Measurements from ENCODE around the gene LCE5A. TPM values are rescaled to one million over a fixed set of nuclear protein-coding genes. Genes with fewer than 3 reads are reported as not detected.
"Not testable (repeated sequence)": the region's sequence is repeated elsewhere in the genome, so short reads cannot be mapped to it uniquely, and the experiment has no call there.

LCE5A gene
- total and polyA plus RNA-seq, 8 donors = not detected

- ATAC-seq = peak in 2 of 4 donors; percentile 51 to 67
- Histone ChIP-seq H3K9me3 (no peaks in the 10 kb centered on the region), H3K4me1 (no peaks in the 10 kb centered on the region), H3K27ac (no peak overlapping the region), H3K27me3 (no peaks in the 10 kb centered on the region), H3K4me3 (no peak overlapping the region), H3K36me3 (no peaks in the 10 kb centered on the region)
- DNase-seq = peak in 5 of 6 donors; percentile 16 to 72 (median 36)
- peak in 2 of 4 donors; percentile 20 to 21 for TF ChIP-seq CTCF (IDR thresholded peaks at IDR 0.05)
- intact Hi-C loops (cut with DNase I) = no loop called here
- FAIRE-seq = no peak
- WGBS, 2 donors = 40 to 43% methylated on average over 7 to 10 of the region's 10 CpGs
Observed at GRCh38 chr1:152479792-152480595, 30.6 kb upstream of the LCE5A start.

- 50 to 60% methylated on average over 8 of the region's 8 CpGs for WGBS, 2 donors
- Histone ChIP-seq H3K27ac (no peak overlapping the region), H3K27me3 (no peaks in the 10 kb centered on the region), H3K4me1 (no peaks in the 10 kb centered on the region), H3K9me3 (no peaks in the 10 kb centered on the region), H3K4me3 (no peak overlapping the region), H3K36me3 (no peaks in the 10 kb centered on the region)
- ATAC-seq (no peak), FAIRE-seq (no peak), DNase-seq (no peak)
- no peak for TF ChIP-seq CTCF (IDR thresholded peaks at IDR 0.05)
- intact Hi-C loops (cut with DNase I) = no loop called here
Observed at GRCh38 chr1:152481869-152482664, 28.5 kb upstream of the LCE5A start.

- no peak for FAIRE-seq
- TF ChIP-seq CTCF (IDR thresholded peaks at IDR 0.05) = no peak
- H3K4me1 ChIP-seq = no peaks in the 10 kb centered on the region
- DNase-seq = no peak
- H3K36me3 ChIP-seq = no peaks in the 10 kb centered on the region
- no peaks in the 10 kb centered on the region for H3K9me3 ChIP-seq
- no peaks in the 10 kb centered on the region for H3K27me3 ChIP-seq
- WGBS, 2 donors = 67 to 77% methylated on average over 3 of the region's 3 CpGs
- no peak overlapping the region for H3K27ac ChIP-seq
- no peak overlapping the region for H3K4me3 ChIP-seq
- no peak for ATAC-seq
- intact Hi-C loops (cut with DNase I) = no loop called here
Observed at GRCh38 chr1:152486400-152487006, 24.1 kb upstream of the LCE5A start.

- TF ChIP-seq CTCF (IDR thresholded peaks at IDR 0.05) = no peak
- DNase-seq (no peak), FAIRE-seq (no peak), ATAC-seq (no peak)
- no peaks in the 10 kb centered on the region for H3K4me1 ChIP-seq
- intact Hi-C loops (cut with DNase I) = no loop called here
- no peak overlapping the region for H3K27ac ChIP-seq
- H3K36me3 ChIP-seq = no peaks in the 10 kb centered on the region
- WGBS, 2 donors = 62 to 68% methylated on average over 2 of the region's 2 CpGs
- H3K9me3 ChIP-seq = no peaks in the 10 kb centered on the region
- no peak overlapping the region for H3K4me3 ChIP-seq
- no peaks in the 10 kb centered on the region for H3K27me3 ChIP-seq
Observed at GRCh38 chr1:152487871-152488270, 22.7 kb upstream of the LCE5A start.

GRCh38 chr1:152491537-152491936, 19.1 kb upstream of the LCE5A start:
- H3K27me3 ChIP-seq = not testable (repeated sequence)

More at GRCh38 chr1:152491537-152491936, 19.1 kb upstream of the LCE5A start:
- H3K4me1 ChIP-seq; H3K4me3 ChIP-seq; FAIRE-seq; H3K27ac ChIP-seq; DNase-seq; H3K9me3 ChIP-seq; intact Hi-C loops (cut with DNase I); H3K36me3 ChIP-seq: not testable (repeated sequence)
- peak in 1 of 4 donors; percentile 39 for ATAC-seq

Measured in pancreas (tissue), 10 donors.